ENCODE data around the gene PAK5. TPM values are rescaled to one million over a fixed set of nuclear protein-coding genes. Genes with fewer than 3 reads are reported as not detected.
"Not testable (repeated sequence)": the region's sequence is repeated elsewhere in the genome, so short reads cannot be mapped to it uniquely, and the experiment has no call there.

PAK5 gene
- total RNA-seq, 1 donor from 2014 or later: not detected

GRCh38 chr20:9705722-9706476 is 133.0 kb downstream of the PAK5 start:
- intact Hi-C loops (cut with DNase I): no loop called here

DNA sequence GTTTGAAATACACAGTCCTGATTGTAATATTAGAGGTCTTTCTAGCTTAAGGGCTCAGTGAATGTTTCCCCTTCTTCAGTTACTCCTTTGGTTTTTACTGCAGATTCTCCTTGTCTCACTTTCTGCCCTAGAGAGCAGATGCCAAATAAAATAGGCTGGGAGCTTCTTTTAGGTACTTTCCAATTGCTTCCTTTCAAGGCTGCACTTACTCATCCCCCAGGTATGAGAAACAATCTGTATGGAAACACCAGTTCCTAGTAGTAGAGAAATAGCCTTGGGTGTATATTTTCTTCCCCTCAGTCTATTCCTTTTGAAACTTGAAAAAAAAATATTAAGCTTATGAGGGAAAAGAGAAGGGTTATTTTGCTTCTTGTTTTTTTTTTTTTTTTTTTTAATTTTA is 139.7 kb downstream of the PAK5 start:
- DNase-seq (ENCODE audit: low spot score): no peak
- intact Hi-C loops (cut with DNase I): no loop called here

More at GRCh38 chr20:9705722-9706476, 133.0 kb downstream of the PAK5 start:
- no peak for DNase-seq (ENCODE audit: low spot score)

GRCh38 chr20:9689041-9689440 is 149.8 kb downstream of the PAK5 start:
- no peak for DNase-seq (ENCODE audit: low spot score)
- intact Hi-C loops (cut with DNase I): no loop called here

DNA sequence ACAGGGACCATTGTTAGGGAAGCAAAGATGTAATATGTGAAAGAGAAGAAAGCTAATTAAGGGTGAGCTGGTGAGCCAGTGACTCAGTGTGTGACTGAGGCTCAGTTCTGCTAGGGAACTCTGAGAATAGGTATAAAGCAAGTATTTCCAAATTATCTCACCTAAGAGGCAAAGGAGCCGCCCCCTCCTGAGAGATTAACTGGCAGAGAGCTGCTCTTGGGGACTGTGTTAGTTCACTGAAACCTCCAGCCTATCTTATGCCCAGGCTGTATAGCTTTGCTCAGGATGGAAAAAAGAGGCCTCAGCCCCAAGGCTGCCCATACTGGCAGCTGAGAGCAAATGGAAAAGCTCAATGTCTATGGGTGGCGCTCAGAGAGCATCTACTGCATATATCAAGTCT is 152.0 kb downstream of the PAK5 start:
- intact Hi-C loops (cut with DNase I): no loop called here
- no peak for DNase-seq (ENCODE audit: low spot score)

GRCh38 chr20:9686455-9686854 is 152.4 kb downstream of the PAK5 start:
- no peak for DNase-seq (ENCODE audit: low spot score)
- intact Hi-C loops (cut with DNase I): no loop called here

DNA sequence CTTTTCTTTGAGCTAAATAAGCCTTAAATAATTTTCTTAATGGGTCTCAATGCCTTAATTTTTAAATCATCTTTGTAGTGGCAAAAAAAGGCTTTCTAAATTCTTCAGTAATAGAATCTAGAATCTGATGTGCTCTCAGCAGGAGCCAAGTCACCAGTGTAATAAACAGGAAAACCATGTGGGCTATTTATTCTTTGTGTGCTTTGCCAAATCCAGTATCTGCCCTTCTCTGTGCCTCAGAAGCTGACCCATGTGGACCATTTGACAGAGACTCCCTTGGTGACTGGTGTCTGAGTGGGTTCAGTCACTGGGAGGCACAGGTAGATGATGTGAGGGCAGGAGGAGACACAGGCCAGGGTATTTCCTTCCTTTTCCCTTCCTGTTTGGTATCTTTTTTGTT is 152.9 kb downstream of the PAK5 start:
- DNase-seq (ENCODE audit: low spot score): no peak
- intact Hi-C loops (cut with DNase I): no loop called here

DNA sequence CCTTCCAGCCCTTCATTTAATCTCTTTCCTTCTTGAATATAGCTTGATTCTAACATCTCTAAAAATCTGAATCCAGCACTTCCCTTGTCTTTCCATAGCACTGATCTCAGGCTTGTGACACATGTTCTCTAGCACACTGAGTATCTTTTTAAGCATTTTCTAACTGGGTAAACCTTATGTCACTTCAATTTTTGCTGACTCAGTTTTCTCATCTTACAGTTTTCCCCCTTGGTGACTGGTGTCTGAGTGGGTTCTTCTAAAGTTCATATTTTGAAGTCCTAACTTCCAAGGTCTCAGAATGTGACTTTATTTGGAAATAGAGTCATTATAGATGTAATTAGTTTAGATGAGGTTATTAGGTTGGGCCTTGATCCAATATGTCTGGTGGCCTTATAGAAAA is 153.9 kb downstream of the PAK5 start:
- no peak for DNase-seq (ENCODE audit: low spot score)
- intact Hi-C loops (cut with DNase I): no loop called here

DNA sequence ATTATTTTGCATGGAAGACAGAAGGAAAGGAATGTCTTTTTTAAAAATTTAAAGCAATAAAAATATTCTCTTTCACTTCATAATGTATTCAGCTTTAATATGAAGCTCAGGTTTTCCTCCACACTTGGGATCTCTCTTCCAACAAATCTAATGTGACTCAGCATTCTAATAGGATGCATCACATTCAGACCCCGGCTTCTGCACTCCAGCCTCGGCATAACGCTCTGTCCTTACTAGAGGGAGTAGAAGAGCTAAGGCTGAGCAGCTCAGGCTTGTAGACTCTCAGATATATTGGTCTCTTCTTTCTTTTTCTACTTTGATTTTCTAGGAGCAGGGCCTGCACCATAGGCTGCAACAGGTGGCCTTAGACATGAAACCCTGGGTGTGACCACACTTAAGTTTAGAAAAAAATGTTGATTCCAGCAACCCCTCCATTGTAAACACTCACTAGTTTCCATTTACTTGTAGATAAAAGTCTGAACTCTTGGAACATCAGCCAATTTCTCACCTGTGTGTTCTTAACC is 161.7 kb downstream of the PAK5 start:
- intact Hi-C loops (cut with DNase I): no loop called here
- no peak for DNase-seq (ENCODE audit: low spot score)

GRCh38 chr20:9672981-9673380 is 165.9 kb downstream of the PAK5 start:
- no peak for DNase-seq (ENCODE audit: low spot score)
- intact Hi-C loops (cut with DNase I): no loop called here

GRCh38 chr20:9672027-9672426 is 166.8 kb downstream of the PAK5 start:
- no peak for DNase-seq (ENCODE audit: low spot score)
- intact Hi-C loops (cut with DNase I): no loop called here

DNA sequence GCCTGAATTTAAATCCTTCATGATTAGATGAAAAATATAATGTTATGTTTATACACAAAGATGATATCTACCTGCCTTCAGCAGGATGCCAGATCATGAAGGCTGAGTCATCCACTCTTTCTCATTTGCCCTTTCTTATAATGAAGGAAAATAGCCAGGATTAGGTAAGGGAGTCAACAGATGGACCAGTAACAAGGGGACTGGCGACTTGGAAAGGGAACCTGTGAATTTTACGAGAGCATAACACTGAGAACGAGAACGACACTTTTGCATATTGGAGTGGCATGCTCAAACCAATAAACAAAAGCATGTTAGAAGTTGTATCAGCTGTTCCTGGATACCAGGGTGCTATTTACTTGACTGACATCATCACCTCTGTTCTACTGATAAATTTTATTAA is 170.5 kb downstream of the PAK5 start:
- DNase-seq (ENCODE audit: low spot score): no peak
- intact Hi-C loops (cut with DNase I): no loop called here

DNA sequence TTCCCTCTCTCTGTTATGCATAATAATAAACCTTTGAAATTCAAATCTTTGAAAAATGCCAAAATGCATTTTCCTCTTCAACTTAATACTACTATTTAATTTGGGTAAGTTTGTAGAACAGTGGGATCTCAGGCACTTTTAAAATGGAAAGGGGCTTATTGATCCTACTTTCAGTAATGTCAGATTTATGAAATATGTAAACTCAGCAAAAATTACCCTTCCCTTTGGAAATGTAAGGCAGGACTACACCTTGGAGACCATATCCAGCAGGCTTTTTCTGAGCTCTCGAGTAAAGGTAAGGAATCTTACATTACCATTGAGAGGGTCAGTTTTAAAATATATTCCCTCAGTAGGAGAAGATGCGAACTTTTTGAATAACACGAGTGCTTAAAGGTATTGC is 175.5 kb downstream of the PAK5 start:
- no peak for DNase-seq (ENCODE audit: low spot score)
- intact Hi-C loops (cut with DNase I): no loop called here

GRCh38 chr20:9660236-9660868 is 178.5 kb downstream of the PAK5 start:
- intact Hi-C loops (cut with DNase I): no loop called here
- DNase-seq (ENCODE audit: low spot score): no peak

DNA sequence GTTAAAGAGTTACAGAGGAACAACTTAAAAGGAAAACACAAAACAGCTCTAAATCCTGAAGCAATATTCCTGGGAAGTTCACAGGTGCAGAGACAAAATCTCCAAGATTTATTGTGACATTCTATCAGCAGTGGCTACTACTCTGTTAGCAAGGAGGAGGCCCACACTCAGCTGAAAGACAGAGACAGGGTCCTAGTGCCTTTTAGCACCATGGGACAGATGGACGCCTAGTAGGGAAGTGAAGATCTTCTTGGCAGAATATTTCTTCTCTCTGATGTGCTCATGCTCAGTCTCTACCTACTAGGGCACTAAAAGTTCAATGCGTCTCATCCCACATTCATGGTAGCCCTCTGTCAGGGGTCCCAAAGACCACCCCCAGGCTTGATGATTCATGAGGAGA is 191.1 kb downstream of the PAK5 start:
- DNase-seq (ENCODE audit: low spot score): no peak
- intact Hi-C loops (cut with DNase I): no loop called here

- no peak for DNase-seq (ENCODE audit: low spot score)
- intact Hi-C loops (cut with DNase I): no loop called here
Measured at GRCh38 chr20:9646375-9646774, 192.5 kb downstream of the PAK5 start.

GRCh38 chr20:9642882-9643281 is 196.0 kb downstream of the PAK5 start:
- DNase-seq (ENCODE audit: low spot score): no peak
- intact Hi-C loops (cut with DNase I): no loop called here

GRCh38 chr20:9641499-9642000 is 197.3 kb downstream of the PAK5 start:
- intact Hi-C loops (cut with DNase I); DNase-seq (ENCODE audit: low spot score): not testable (repeated sequence)

DNA sequence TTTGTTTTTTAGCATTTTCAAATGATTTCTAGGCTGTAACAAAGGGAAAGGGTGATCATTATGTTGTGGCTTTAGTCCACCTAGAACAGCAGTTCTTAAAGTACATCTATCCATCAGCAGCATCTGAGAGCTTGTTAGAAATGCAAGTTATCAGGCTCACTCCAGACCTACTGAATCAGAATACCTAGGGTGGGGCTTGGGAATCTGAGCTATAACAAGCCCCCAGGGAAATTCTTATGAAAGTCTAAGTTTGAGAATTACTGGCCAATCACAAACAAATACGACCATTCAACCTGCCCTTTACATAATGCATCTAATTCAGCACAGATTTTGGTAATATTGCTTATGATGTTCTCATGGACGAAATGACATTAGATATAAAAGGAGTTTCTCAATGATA is 201.0 kb downstream of the PAK5 start:
- intact Hi-C loops (cut with DNase I): no loop called here
- no peak for DNase-seq (ENCODE audit: low spot score)

GRCh38 chr20:9635750-9636149 is 203.1 kb downstream of the PAK5 start:
- intact Hi-C loops (cut with DNase I): no loop called here
- no peak for DNase-seq (ENCODE audit: low spot score)

DNA sequence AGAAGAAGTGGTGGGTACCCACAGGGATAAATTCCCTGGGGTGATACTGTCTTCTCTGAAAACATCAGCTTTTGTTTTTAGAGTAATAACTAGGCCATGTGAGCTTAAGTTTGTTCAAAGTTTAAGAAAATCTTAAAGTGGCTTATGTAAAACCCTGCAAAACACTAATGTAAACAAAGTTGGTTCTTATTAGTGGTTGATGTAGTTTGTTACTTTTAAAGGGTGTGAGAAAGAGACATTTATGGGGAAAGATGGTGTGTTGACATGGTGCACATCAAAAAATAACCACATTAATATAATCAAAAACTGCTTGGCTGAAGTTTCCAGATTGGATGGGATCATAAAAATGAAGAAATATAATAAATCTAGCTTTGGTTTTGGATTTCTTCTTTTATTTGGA is 204.5 kb downstream of the PAK5 start:
- intact Hi-C loops (cut with DNase I): no loop called here

GRCh38 chr20:9632991-9633390 is 205.9 kb downstream of the PAK5 start:
- DNase-seq (ENCODE audit: low spot score): no peak
- intact Hi-C loops (cut with DNase I): no loop called here

More for the DNA sequence above, 204.5 kb downstream of the PAK5 start:
- DNase-seq (ENCODE audit: low spot score): no peak

All from cardiac septum (tissue), 1 donor.